Measurements from ENCODE around the gene ITSN1.

The ITSN1 gene

DNA sequence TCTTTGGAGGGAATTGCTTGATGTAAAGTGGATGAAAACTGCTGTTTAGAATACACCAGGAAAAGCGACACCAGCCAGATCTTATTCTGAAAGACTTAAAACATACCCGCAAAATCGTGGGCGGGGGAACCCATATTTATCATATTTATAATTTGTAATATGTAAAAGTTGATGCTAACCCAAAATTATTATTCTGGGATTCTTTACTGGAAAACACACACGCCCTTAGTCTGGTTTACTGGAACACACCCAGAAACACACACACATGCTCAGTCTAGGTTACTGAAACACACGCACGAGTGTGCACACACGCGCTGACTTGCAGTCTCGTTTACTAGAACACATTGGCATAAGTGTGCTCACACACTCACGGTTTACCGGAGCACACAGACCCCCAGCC, 240.8 kb downstream of the ITSN1 start:
- DNase-seq (ENCODE audit: low read depth in 2 of 3, low spot score in 2 of 3): no peak

DNA sequence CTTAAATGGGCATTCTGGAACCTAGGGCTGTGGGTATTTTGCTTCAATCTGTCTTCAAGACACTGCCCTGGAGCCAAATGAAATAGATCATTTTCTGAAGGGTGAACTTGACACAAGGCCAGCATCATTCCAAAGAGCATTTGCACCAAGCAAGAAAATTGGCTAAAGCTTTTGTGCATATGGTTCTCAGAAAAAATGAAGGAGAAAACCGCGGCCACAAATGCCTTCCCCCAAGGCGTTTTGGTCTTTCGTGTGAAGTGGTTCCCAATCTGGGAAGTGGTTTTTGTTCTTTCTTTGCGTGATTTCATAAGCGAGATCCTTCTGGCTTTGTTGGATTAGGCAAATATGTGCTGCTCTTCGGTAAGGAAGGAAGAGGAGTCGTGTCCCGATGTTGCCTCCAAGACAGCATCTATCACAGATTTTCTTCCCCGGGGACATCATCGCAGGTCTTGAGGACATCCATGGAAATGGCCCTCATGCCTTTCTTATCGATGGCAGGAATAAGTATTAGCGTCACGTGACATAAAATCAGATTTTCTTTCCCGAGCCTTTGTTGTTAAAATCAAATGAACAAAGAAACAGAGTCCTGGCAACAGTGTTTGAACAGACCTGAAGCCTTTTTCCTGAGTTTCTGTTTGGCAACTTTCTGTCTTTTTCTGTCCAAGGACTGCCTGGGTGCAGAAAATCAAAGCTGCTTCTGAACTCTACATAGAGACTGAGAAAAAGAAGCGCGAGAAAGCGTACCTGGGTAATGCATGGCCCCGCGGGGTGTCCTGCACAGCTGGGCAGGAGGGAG, 242.3 kb downstream of the ITSN1 start:
- DNase-seq (ENCODE audit: low read depth in 2 of 3, low spot score in 2 of 3): no peak

DNA sequence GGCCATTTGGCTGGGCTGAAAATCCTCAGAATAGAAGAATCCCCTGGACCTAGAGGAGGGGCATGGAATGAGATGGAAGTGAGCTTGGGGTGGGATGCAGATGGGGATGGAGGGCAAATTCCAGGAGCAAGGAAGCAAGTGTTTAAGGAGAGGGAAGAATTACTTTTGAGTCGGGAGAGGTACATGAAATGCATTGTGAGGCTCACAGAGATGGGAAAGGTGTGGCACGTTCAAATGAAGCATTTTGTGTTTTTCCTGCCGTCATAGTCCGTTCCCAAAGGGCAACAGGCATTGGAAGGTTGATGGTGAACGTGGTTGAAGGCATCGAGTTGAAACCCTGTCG, 242.8 kb downstream of the ITSN1 start:
- DNase-seq (ENCODE audit: low read depth in 2 of 3, low spot score in 2 of 3): no peak

DNA sequence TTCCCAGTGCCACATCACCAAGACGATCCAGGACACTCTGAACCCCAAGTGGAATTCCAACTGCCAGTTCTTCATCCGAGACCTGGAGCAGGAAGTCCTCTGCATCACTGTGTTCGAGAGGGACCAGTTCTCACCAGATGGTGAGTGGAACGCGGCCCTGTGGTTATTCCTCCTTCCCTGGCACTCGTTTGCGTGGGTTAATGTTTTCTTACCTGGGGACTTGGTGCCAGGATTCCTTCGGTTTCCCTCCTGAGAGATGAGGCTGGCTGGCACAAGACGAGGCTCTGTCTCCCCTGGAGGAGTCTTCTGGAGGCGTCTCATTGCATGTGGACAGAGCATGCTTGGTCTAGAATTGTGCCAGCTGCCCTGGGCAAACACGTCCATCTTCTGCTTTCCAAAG, 244.0 kb downstream of the ITSN1 start:
- no peak for DNase-seq (ENCODE audit: low read depth in 2 of 3, low spot score in 2 of 3)

- DNase-seq (ENCODE audit: low read depth in 2 of 3, low spot score in 2 of 3): no peak
Observed at GRCh38 chr21:33890187-33890586, 247.9 kb downstream of the ITSN1 start.

- DNase-seq (ENCODE audit: low read depth in 2 of 3, low spot score in 2 of 3): no peak
Observed at GRCh38 chr21:33892853-33893252, 250.6 kb downstream of the ITSN1 start.

DNA sequence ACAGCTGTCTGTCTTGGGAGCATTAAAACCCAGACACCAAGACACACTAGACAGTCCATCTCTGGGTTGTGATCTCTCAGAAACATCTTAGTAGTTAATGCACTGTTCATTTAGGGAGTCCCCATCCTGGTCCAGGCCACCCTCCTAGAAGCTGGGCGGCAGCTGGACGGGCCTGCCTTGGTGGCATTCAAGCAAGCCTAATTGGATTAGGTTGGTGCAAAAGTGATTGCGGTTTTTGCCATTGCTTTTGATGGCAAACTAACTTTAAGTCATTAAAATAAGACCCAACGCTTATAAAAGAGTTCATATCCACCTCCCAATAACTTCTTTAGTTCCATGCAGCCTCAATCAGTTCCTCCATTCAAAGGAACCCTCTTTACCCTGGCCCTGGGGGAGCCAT, 251.6 kb downstream of the ITSN1 start:
- no peak for DNase-seq (ENCODE audit: low read depth in 2 of 3, low spot score in 2 of 3)

GRCh38 chr21:33894736-33895288, 252.5 kb downstream of the ITSN1 start:
- DNase-seq (ENCODE audit: low read depth in 2 of 3, low spot score in 2 of 3): peak; percentile 14 to 49 (median 32)

DNA sequence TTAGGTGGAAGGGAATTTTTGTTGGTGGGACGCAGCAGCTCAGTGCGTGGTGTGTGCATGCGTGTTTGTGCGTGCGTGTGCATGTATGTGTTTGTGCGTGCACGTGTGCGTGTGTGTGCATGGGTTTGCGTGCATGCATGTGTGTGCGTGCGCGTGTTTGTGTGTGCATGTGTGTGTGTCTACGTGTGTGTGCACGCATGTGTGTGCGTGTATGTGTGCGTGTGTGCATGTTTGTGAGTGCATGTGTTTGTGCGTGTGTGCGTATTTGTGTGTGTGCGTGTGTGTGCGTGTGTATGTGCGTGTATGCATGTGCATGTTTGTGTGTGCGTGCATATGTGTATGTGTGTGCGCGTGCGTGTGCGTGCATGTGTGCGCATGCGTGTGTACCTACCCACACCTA, 253.1 kb downstream of the ITSN1 start:
- DNase-seq (ENCODE audit: low read depth in 2 of 3, low spot score in 2 of 3): no peak

GRCh38 chr21:33896691-33897090, 254.4 kb downstream of the ITSN1 start:
- no peak for DNase-seq (ENCODE audit: low read depth in 2 of 3, low spot score in 2 of 3)

- DNase-seq (ENCODE audit: low read depth in 2 of 3, low spot score in 2 of 3): no peak
Observed at GRCh38 chr21:33897098-33897497, 254.8 kb downstream of the ITSN1 start.

DNA sequence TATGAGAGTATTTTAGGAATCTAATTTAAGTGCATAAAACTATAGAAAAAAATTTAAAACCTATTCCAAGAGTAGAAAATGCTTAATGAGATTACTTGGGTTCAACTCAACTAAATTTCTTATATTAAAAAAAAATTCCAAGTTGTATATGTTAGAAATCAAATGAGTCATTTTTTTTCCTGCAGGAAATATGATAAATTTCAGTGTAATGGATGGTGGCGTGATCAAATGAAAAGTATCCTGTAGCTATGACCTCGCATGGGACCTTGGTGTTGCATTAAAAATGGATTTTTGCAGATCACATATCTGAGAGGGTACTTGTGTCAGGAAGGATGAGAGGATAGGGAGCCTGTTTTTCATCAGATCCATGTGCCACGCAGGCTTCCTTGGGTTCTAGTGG, 255.4 kb downstream of the ITSN1 start:
- no peak for DNase-seq (ENCODE audit: low read depth in 2 of 3, low spot score in 2 of 3)

DNA sequence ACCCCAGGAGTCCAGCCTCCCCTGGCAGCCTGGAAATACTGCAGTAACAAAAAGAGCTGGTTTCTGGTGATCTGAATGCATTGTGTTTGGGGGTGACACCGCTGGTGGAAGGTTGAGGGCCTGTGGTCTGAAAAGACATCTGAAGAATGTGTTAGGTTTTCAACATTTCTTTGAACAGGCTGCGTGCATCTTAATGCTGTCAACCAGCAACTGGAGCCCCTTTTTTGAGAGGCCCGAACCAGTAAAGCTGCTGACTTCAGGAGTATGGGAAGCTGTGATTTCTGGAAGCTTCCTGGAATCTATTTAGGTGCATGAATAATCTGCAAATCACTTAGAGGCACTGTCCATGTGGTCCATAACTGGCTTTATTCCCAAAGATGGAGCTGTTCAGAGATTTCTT, 256.3 kb downstream of the ITSN1 start:
- DNase-seq (ENCODE audit: low read depth in 2 of 3, low spot score in 2 of 3): no peak

GRCh38 chr21:33899199-33899598, 256.9 kb downstream of the ITSN1 start:
- DNase-seq (ENCODE audit: low read depth in 2 of 3, low spot score in 2 of 3): no peak

- DNase-seq (ENCODE audit: low read depth in 2 of 3, low spot score in 2 of 3): no peak
Observed at GRCh38 chr21:33901412-33902288, 259.3 kb downstream of the ITSN1 start.

GRCh38 chr21:33902349-33902748, 260.0 kb downstream of the ITSN1 start:
- DNase-seq (ENCODE audit: low read depth in 2 of 3, low spot score in 2 of 3): no peak

DNA sequence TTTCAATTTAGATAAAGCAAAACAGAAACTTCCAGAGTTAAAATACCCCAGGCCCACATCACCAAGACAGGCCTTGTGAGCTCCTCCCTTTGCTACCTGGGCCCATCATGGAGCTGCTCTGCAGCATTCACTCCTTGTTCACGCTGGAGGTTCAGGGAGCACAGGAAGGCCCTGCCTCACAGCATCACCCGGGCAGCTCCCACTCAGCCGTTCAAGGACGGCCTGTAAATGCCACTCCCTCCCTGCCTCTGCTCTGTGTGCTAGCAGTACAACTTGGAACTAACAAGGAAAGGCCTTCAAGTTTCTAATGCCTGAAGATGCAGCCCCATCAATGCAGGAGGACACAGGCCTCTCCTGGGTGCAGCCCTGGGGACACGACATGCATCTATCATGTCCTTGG, 261.7 kb downstream of the ITSN1 start:
- DNase-seq (ENCODE audit: low read depth in 2 of 3, low spot score in 2 of 3): no peak

DNA sequence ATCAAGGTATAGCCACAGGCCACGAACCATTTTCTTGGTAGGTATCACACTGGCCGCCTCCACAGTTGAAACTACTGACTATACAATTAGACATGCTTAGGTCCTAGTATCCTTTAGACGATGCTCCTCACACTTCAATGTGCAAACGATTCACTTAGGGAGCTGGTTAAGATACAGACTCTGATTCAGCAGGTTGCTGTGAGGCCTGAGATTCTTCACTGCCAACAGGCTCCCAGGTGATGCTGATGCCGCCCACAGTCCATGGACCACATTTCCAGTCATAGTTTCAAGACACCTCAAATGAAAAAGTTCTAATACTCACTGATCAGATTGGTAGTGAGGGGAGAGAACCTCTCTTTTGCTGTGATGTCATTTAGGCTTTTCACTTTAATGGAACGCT, 266.5 kb downstream of the ITSN1 start:
- no peak for DNase-seq (ENCODE audit: low read depth in 2 of 3, low spot score in 2 of 3)

DNA sequence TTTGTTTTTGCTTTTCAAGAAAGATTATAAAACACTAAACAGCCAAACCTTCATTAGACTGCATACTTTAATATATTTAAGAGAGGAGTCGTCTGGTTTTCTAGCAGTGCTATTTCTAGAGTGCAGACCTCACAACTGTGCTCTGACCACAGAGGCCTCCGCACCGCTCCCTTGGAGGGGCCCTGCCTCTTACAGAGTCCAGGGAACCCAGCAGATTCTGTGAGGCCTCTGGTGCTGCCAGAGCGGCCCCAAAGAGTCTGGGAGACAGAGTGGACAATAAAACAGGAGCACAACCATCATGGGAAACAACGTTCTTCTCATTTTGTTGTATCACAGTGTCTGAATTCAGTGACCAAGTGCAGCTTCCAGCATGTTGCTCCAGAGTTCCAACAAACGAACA, 267.5 kb downstream of the ITSN1 start:
- DNase-seq (ENCODE audit: low read depth in 2 of 3, low spot score in 2 of 3): no peak

DNA sequence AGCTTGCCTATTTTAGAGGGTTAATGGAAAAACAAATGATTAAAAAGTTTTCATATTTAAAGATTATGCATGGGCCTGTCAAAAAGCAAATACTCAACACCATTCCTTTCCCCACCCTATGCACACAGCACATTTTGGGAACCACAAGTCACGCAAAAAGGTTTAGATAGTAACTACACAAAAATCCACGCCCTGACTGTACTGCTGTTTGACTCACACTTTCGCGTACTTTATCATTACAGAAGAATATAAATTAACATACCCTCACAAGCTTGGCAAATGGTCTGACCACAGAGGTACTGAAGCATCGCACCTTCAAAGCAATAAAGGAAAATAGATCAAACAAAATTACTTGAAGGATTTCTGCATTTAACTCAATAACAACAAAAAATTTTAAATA, 271.9 kb downstream of the ITSN1 start:
- no peak for DNase-seq (ENCODE audit: low read depth in 2 of 3, low spot score in 2 of 3)

DNA sequence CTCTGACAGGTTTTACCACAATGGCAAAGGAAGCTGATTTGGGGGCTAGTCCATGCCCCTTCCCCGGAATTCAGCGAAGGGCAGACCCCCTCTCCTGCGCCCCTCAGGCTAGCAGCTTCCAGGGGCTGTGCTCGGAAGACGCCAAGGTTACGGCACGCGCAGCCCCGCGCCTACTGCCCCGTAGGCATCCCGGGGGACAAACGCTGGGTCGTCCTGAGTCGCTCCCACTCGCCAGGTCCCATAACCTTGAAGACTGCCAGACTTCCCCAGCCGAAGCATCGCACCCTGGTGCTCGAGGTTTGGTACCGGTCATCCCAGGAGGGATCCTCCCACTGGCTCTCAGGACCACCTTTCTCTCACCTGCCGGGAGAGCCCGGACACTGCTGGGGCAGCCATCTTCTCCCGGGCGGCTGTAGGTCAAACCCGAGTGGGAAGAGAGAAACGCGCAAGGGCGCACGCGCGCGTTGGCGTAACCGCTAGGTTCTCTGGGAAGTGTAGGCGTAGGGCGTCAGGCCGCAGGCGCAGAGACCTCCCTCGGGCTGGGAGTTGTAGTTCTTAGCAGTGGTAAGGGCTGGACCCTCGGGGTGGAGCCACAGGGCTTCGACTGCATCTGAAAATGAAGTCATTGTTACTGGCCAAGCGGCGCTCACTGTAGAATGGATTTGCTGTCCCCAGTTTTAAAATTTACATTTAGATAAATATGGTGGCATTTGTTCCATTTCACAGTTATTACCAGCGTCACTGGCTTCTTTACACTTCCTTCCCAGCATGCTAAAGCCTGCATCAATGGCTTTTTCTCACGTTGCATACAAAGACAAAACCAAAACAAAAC, 273.3 kb downstream of the ITSN1 start, which contains the start of gene ATP5PO:
TSS of gene ATP5PO (minus strand) at position 437 of the 832 bp plus-strand sequence. CDS start at position 396, 41 bp downstream.
- peak; percentile 92 to 94 (median 93) for DNase-seq (ENCODE audit: low read depth in 2 of 3, low spot score in 2 of 3)

Measured in activated CD8-positive, alpha-beta memory T cell treated with anti-CD3 and anti-CD28 coated beads for 48 hours (primary cell).